Iris pigment epithelial cell (primary cell): Measurements from ENCODE around the gene MLX.
A peak's percentile ranks its signal among the peaks of the same experiment; 100 is the strongest.
"Not testable (repeated sequence)": the region's sequence is repeated elsewhere in the genome, so short reads cannot be mapped to it uniquely, and the experiment has no call there.

ENCODE experiments used
- DNase-seq: peaks from one replicate; pipeline ENCODE4 v3.0.0-alpha.2; 2011; ENCODE audit warnings: low read depth

Gene MLX

GRCh38 chr17:42579794-42580551 lies 13.1 kb downstream of the MLX start:
- no peak for DNase-seq

GRCh38 chr17:42581744-42582270 lies 14.9 kb downstream of the MLX start:
- DNase-seq: no peak

GRCh38 chr17:42584880-42585279 lies 18.0 kb downstream of the MLX start:
- no peak for DNase-seq

GRCh38 chr17:42585353-42585752 lies 18.5 kb downstream of the MLX start:
- DNase-seq: peak; percentile 43

- DNase-seq: no peak
Measured at GRCh38 chr17:42586514-42587230, 19.8 kb downstream of the MLX start.

- no peak for DNase-seq
Measured at GRCh38 chr17:42590886-42591285, 24.0 kb downstream of the MLX start.

GRCh38 chr17:42591411-42591810 lies 24.5 kb downstream of the MLX start:
- DNase-seq: no peak

- no peak for DNase-seq
Measured at GRCh38 chr17:42596386-42596785, 29.5 kb downstream of the MLX start.

GRCh38 chr17:42598905-42599304 lies 32.0 kb downstream of the MLX start:
- DNase-seq: no peak

- DNase-seq: no peak
Measured at GRCh38 chr17:42603318-42603717, 36.4 kb downstream of the MLX start.

- DNase-seq: no peak
Measured at GRCh38 chr17:42607769-42608168, 40.9 kb downstream of the MLX start.

GRCh38 chr17:42608305-42609181 lies 41.6 kb downstream of the MLX start:
- peak; percentile 11 for DNase-seq

- peak; percentile 99 for DNase-seq
Measured at GRCh38 chr17:42609182-42609813, 42.4 kb downstream of the MLX start, which contains the start of the genes RETREG3 and TUBG1. Gene RETREG3 (minus strand): TSS chr17:42609374. CDS start chr17:42609324, 50 bp downstream. Gene TUBG1 (plus strand): TSS chr17:42609683. CDS start chr17:42609738, 55 bp downstream.

GRCh38 chr17:42609814-42610801 lies 43.2 kb downstream of the MLX start:
- DNase-seq: not testable (repeated sequence)

GRCh38 chr17:42612013-42612412 lies 45.1 kb downstream of the MLX start:
- no peak for DNase-seq

GRCh38 chr17:42613699-42614295 lies 46.9 kb downstream of the MLX start:
- no peak for DNase-seq

GRCh38 chr17:42617956-42618431 lies 51.1 kb downstream of the MLX start:
- DNase-seq: no peak

- peak; percentile 14 for DNase-seq
Measured at GRCh38 chr17:42618442-42619150, 51.7 kb downstream of the MLX start.

GRCh38 chr17:42621987-42622386 lies 55.1 kb downstream of the MLX start:
- not testable (repeated sequence) for DNase-seq
